Measurements from ENCODE around the gene MYOM1. TPM values are rescaled to one million over a fixed set of nuclear protein-coding genes. Genes with fewer than 3 reads are reported as not detected.
A peak's percentile ranks its signal among the peaks of the same experiment; 100 is the strongest.

The MYOM1 gene
- total and polyA plus RNA-seq, 2 experiments from 2014 or later: 1.1 to 1.8 TPM

DNA sequence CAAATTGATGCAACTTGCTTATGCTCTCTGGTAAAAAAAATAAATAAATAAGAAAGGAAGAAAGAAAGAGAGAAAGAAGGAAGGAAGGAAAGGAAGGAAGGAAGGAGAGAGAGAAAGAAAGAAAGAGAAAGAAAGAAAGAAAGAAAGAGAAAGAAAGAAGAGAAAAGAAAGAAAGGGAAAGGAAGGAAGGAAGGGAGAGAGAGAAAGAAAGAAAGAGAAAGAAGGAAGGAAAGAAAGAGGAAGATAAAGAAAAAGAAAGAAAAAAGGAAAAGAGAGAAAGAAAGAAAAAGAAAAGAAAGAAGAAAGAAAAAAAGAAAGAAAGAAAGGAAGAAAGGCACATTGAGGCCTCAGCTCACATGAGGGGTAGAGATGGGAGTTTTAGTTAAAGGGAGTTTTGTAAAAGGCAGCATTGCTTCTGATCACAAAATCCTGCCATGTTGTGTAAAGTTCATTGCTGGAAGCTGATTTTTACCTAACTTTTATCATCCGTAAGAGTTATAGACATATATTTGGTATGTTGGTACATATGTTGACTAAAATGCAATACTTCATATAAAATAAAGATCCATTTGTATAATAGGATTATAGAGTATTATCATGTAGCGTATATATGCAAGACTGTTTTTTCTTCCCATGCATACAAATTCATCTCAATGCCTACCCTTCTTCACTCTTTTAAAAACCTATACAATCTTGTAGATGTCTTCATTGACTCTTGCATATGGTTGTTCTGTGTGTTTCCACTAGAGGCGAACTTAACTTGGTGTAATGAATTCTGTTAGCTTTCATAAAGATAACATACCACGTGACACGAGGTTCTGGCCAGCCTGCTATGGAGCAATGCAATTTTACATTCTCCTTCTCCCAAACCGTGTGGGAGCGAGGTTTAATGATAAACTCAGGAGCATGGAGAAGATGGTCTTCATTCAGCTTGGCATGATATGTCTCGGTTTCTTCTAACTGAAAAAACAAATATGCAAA lies 32.8 kb downstream of the MYOM1 start:
- no peak for TF ChIP-seq EZH2 (IDR thresholded peaks at IDR 0.05; ENCODE audit: borderline replicate concordance)
- no peak for TF ChIP-seq EZH2phosphoT487 (IDR thresholded peaks at IDR 0.05; ENCODE audit: low read depth, severe bottlenecking, unreplicated experiment)
- TF ChIP-seq, protein P1, sequence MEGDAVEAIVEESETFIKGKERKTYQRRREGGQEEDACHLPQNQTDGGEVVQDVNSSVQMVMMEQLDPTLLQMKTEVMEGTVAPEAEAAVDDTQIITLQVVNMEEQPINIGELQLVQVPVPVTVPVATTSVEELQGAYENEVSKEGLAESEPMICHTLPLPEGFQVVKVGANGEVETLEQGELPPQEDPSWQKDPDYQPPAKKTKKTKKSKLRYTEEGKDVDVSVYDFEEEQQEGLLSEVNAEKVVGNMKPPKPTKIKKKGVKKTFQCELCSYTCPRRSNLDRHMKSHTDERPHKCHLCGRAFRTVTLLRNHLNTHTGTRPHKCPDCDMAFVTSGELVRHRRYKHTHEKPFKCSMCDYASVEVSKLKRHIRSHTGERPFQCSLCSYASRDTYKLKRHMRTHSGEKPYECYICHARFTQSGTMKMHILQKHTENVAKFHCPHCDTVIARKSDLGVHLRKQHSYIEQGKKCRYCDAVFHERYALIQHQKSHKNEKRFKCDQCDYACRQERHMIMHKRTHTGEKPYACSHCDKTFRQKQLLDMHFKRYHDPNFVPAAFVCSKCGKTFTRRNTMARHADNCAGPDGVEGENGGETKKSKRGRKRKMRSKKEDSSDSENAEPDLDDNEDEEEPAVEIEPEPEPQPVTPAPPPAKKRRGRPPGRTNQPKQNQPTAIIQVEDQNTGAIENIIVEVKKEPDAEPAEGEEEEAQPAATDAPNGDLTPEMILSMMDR (IDR thresholded peaks at IDR 0.05; ENCODE audit: poor library complexity): no peak

DNA sequence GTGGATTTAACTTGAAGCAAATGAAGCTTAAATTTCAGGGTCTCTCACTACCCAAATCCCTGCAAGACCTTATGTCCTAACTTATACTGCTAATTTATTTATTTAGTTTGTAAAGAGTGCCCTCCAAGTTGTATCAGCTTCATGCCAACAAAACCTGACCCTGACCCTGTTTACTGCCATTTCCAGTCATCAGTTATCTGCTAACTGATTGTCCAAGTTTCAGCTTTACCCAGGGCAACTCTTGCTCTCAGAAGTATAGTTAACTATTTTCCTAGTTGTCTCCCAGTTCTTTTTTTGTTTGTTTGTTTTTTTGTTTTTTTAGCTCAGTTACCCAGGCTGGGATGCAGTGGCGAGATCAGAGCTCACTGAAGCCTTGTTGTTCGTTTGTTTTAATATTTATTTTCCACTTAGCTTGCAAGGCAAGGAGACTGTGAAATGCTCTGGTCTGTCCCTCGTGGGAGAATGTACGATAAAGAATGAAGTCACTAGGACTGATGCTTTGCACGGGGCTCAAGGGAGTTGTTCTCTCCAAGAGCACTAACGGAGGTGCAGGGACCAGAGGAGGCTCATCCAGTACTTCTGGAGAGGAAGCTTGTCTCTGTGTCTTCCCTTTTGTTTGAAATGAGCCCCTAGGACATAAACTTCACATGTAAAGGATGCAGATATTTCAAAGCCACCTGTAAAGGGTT lies 35.3 kb downstream of the MYOM1 start:
- Histone ChIP-seq H4K20me1 (ENCODE audit: insufficient read depth, poor library complexity, severe bottlenecking) (no peaks in the 10 kb centered on the region), H3K36me3 (replicated peaks; ENCODE audit: insufficient read depth, low read depth) (no peaks in the 10 kb centered on the region), H3K4me2 (no peak overlapping the region), H2AFZ (no peak overlapping the region), H3K4me1 (ENCODE audit: insufficient read depth) (peaks cover 7% of the 10 kb centered on the region), H3K9me2 (replicated peaks; ENCODE audit: insufficient read depth) (no peaks in the 10 kb centered on the region), H3K79me2 (no peaks in the 10 kb centered on the region), H3K27me3 (no peaks in the 10 kb centered on the region), H3K4me3 (no peak overlapping the region), H3K9me3 (ENCODE audit: low read depth) (no peaks in the 10 kb centered on the region), H3K27ac (no peak overlapping the region)
- no peak for DNase-seq (ENCODE audit: low spot score)
- TF ChIP-seq EZH2 (IDR thresholded peaks at IDR 0.05; ENCODE audit: borderline replicate concordance): no peak
- no peak for TF ChIP-seq EZH2phosphoT487 (IDR thresholded peaks at IDR 0.05; ENCODE audit: low read depth, severe bottlenecking, unreplicated experiment)
- TF ChIP-seq, protein P1 (IDR thresholded peaks at IDR 0.05; ENCODE audit: poor library complexity): no peak
- WGBS (ENCODE audit: low lambda C conversion rate, missing lambda C conversion rate): 56% methylated on average over 6 of the region's 6 CpGs

More for the DNA sequence above, 32.8 kb downstream of the MYOM1 start:
- no peak overlapping the region for H3K4me3 ChIP-seq
- WGBS (ENCODE audit: low lambda C conversion rate, missing lambda C conversion rate): 75% methylated on average over 8 of the region's 8 CpGs
- no peaks in the 10 kb centered on the region for H4K20me1 ChIP-seq (ENCODE audit: insufficient read depth, poor library complexity, severe bottlenecking)
- no peak overlapping the region for H2AFZ ChIP-seq
- no peak overlapping the region for H3K27ac ChIP-seq
- H3K27me3 ChIP-seq: no peaks in the 10 kb centered on the region
- DNase-seq (ENCODE audit: low spot score): peak; percentile 33
- H3K4me2 ChIP-seq: no peak overlapping the region
- no peaks in the 10 kb centered on the region for H3K79me2 ChIP-seq
- no peaks in the 10 kb centered on the region for H3K36me3 ChIP-seq (replicated peaks; ENCODE audit: insufficient read depth, low read depth)
- H3K9me3 ChIP-seq (ENCODE audit: low read depth): no peaks in the 10 kb centered on the region
- no peaks in the 10 kb centered on the region for H3K9me2 ChIP-seq (replicated peaks; ENCODE audit: insufficient read depth)
- peaks cover 7% of the 10 kb centered on the region for H3K4me1 ChIP-seq (ENCODE audit: insufficient read depth)

DNA sequence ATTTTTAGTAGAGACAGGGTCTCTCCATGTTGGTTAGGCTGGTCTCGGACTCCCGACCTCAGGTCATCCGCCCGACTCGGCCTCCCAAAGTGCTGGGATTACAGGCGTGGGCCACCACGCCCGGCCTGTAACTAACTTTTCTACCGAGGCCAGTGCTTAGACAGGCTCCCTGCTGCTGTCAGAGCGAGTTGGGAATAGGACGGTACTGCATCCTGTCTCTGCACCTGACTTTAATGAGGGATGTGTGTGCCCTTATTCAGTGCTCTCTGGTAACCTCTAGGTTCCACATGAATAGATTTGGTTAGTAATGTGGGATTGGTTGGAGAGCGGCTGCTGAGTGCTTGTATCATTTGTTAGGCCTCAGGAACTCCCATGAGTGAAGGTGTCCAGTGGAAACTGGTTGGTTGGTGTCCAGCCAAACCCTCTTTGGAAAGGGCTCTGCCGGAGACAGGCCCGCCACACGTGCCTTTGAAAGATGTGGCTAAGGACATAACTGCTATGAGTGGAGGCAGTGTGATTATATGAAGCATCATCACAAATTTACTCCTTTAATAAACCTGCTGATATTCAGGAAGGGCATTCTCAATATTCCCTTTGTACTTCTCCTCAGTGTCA lies 36.6 kb downstream of the MYOM1 start:
- no peak for DNase-seq (ENCODE audit: low spot score)
- H3K79me2 ChIP-seq: no peaks in the 10 kb centered on the region
- H3K4me2 ChIP-seq: no peak overlapping the region
- no peaks in the 10 kb centered on the region for H3K9me3 ChIP-seq (ENCODE audit: low read depth)
- 98% methylated on average over 15 of the region's 15 CpGs for WGBS (ENCODE audit: low lambda C conversion rate, missing lambda C conversion rate)
- no peak overlapping the region for H2AFZ ChIP-seq
- no peaks in the 10 kb centered on the region for H3K9me2 ChIP-seq (replicated peaks; ENCODE audit: insufficient read depth)
- TF ChIP-seq EZH2phosphoT487 (IDR thresholded peaks at IDR 0.05; ENCODE audit: low read depth, severe bottlenecking, unreplicated experiment) (no peak), EZH2 (IDR thresholded peaks at IDR 0.05; ENCODE audit: borderline replicate concordance) (no peak)
- TF ChIP-seq, protein P1 (IDR thresholded peaks at IDR 0.05; ENCODE audit: poor library complexity): no peak
- H3K27me3 ChIP-seq: no peaks in the 10 kb centered on the region
- H4K20me1 ChIP-seq (ENCODE audit: insufficient read depth, poor library complexity, severe bottlenecking): no peaks in the 10 kb centered on the region
- H3K27ac ChIP-seq: no peak overlapping the region
- H3K4me3 ChIP-seq: no peak overlapping the region
- H3K4me1 ChIP-seq (ENCODE audit: insufficient read depth): peaks cover 7% of the 10 kb centered on the region
- H3K36me3 ChIP-seq (replicated peaks; ENCODE audit: insufficient read depth, low read depth): no peaks in the 10 kb centered on the region

Data from hepatocyte (in vitro differentiated cells).